ENCODE results near the gene MTA1. TPM values are rescaled to one million over a fixed set of nuclear protein-coding genes. Genes with fewer than 3 reads are reported as not detected.

MTA1 gene
- total and polyA plus RNA-seq, 2 donors from 2014 or later = 30.4 to 112 TPM

DNA sequence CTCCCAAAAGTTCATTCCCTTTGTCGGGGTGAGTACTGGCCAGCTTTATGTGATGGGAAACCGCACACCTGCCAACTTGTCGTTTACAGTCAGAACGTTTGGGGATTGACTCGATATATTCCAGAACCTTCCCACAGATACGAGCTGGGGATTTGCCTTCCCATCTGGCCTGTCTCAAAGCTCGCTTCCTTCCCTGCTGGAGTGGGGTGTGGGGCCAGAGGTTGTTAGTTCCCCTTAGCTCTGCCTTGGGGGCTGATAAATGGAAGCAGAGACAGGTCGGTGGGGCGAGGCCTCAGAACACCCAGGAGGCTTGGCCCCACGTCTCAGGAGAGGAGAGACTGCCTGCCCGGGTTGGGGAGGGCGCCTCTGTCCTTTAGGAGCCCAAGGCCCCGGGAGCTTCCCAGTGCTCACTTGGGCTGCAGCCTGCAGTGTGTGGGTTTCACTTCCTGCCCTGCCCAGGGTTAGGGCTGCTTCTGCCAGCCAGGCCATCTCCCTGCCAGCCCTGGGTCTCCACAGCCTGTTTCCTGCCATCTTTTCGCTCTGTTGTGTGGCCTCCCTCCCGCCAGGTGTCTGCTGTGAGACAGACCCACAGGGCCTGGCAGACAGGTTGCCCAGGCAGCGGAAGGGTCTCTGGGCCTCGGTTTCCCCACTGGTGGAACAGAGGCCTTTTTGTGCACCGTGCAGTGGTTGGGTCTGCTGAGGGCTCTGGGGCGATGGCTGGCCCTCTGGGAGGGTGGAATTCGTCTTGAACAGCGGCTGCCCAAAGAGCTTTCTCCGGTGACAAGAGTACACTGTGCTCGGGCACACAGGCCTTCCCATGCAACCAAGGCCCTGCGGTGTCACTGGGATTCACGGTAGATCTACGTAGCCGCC is 29.4 kb upstream of the MTA1 start:
- intact Hi-C loops (cut with DNase I) = no loop called here
- Histone ChIP-seq H3K27ac (ENCODE audit: low read depth in 2 of 2, low read length in 2 of 2) (no peak overlapping the region), H3K9me3 (ENCODE audit: control insufficient read depth in 2 of 3, insufficient read depth in 1 of 3, low read length in 3 of 3) (no peaks in the 10 kb centered on the region), H3K27me3 (ENCODE audit: control insufficient read depth, insufficient read depth, low read length) (no peaks in the 10 kb centered on the region), H3K4me3 (ENCODE audit: low read length in 3 of 3) (no peak overlapping the region), H3K9ac (ENCODE audit: low read length in 3 of 3) (no peak overlapping the region), H3K36me3 (ENCODE audit: control insufficient read depth in 2 of 3, insufficient read depth in 3 of 3, low read length in 3 of 3) (no peaks in the 10 kb centered on the region), H3K4me1 (ENCODE audit: control insufficient read depth in 2 of 3, insufficient read depth in 2 of 3, low read depth in 1 of 3, low read length in 3 of 3) (no peaks in the 10 kb centered on the region)
- TF ChIP-seq, protein P1, sequence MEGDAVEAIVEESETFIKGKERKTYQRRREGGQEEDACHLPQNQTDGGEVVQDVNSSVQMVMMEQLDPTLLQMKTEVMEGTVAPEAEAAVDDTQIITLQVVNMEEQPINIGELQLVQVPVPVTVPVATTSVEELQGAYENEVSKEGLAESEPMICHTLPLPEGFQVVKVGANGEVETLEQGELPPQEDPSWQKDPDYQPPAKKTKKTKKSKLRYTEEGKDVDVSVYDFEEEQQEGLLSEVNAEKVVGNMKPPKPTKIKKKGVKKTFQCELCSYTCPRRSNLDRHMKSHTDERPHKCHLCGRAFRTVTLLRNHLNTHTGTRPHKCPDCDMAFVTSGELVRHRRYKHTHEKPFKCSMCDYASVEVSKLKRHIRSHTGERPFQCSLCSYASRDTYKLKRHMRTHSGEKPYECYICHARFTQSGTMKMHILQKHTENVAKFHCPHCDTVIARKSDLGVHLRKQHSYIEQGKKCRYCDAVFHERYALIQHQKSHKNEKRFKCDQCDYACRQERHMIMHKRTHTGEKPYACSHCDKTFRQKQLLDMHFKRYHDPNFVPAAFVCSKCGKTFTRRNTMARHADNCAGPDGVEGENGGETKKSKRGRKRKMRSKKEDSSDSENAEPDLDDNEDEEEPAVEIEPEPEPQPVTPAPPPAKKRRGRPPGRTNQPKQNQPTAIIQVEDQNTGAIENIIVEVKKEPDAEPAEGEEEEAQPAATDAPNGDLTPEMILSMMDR (IDR thresholded peaks at IDR 0.05; ENCODE audit: borderline replicate concordance, extremely low read depth, insufficient read depth) = no peak
- FAIRE-seq (no peak), DNase-seq (peak in 1 of 5 donors; percentile 62)

GRCh38 chr14:105390849-105391500 is 28.7 kb upstream of the MTA1 start:
- Histone ChIP-seq H3K9ac (ENCODE audit: low read length in 3 of 3) (no peak overlapping the region), H3K36me3 (ENCODE audit: control insufficient read depth in 2 of 3, insufficient read depth in 3 of 3, low read length in 3 of 3) (no peaks in the 10 kb centered on the region), H3K27ac (ENCODE audit: low read depth in 2 of 2, low read length in 2 of 2) (no peak overlapping the region), H3K4me3 (ENCODE audit: low read length in 3 of 3) (no peak overlapping the region), H3K9me3 (ENCODE audit: control insufficient read depth in 2 of 3, insufficient read depth in 1 of 3, low read length in 3 of 3) (no peaks in the 10 kb centered on the region), H3K4me1 (ENCODE audit: control insufficient read depth in 2 of 3, insufficient read depth in 2 of 3, low read depth in 1 of 3, low read length in 3 of 3) (no peaks in the 10 kb centered on the region), H3K27me3 (ENCODE audit: control insufficient read depth, insufficient read depth, low read length) (no peaks in the 10 kb centered on the region)
- FAIRE-seq (no peak), DNase-seq (peak in 1 of 5 donors; percentile 63)
- TF ChIP-seq, protein P1 (IDR thresholded peaks at IDR 0.05; ENCODE audit: borderline replicate concordance, extremely low read depth, insufficient read depth) = no peak
- intact Hi-C loops (cut with DNase I) = no loop called here

DNA sequence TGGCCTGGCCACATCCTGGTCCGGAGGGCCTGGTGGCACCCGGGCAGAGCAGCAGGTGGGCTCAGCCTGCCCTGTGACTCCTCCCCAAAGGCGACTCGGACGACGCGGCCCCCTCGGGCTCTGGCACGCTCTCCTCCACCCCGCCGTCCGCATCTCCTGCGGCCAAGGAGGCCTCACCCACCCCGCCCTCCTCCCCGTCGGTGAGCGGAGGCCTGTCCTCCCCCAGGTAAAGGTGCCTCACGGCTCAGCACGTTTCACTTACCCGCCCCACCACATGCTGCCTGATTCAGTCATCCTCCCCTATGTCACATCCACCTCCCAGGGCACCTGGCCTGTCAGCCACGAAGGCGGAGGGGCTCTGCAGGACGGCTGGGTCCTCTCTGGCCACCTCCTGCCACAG is 28.1 kb upstream of the MTA1 start:
- no peak overlapping the region for H3K27ac ChIP-seq (ENCODE audit: low read depth in 2 of 2, low read length in 2 of 2)
- no peaks in the 10 kb centered on the region for H3K4me1 ChIP-seq (ENCODE audit: control insufficient read depth in 2 of 3, insufficient read depth in 2 of 3, low read depth in 1 of 3, low read length in 3 of 3)
- H3K27me3 ChIP-seq (ENCODE audit: control insufficient read depth, insufficient read depth, low read length) = no peaks in the 10 kb centered on the region
- intact Hi-C loops (cut with DNase I) = no loop called here
- TF ChIP-seq, protein P1 (IDR thresholded peaks at IDR 0.05; ENCODE audit: borderline replicate concordance, extremely low read depth, insufficient read depth) = no peak
- H3K4me3 ChIP-seq (ENCODE audit: low read length in 3 of 3) = no peak overlapping the region
- H3K9ac ChIP-seq (ENCODE audit: low read length in 3 of 3) = no peak overlapping the region
- no peaks in the 10 kb centered on the region for H3K36me3 ChIP-seq (ENCODE audit: control insufficient read depth in 2 of 3, insufficient read depth in 3 of 3, low read length in 3 of 3)
- DNase-seq (peak in 2 of 5 donors; percentile 56 to 74), FAIRE-seq (no peak)
- no peaks in the 10 kb centered on the region for H3K9me3 ChIP-seq (ENCODE audit: control insufficient read depth in 2 of 3, insufficient read depth in 1 of 3, low read length in 3 of 3)
